Calu3 (cell line): ENCODE results near the gene ADAMTS17. TPM values are rescaled to one million over a fixed set of nuclear protein-coding genes. Genes with fewer than 3 reads are reported as not detected.

Experiments
- BruUV-seq: library from RNA; stranded (reverse); fragments of 400-500 nt; replicated peaks from 2 replicates; lab custom pipeline; 2021; lab: Mats Ljungman, UMichigan
- CTCF ChIA-PET: fragments of 300-600 bp; sonication (Branson Sonifier 250); formaldehyde crosslinking; loops from one replicate; lab custom pipeline; 2022; ENCODE audit warnings: antibody characterized with exemption; lab: Charles Lee
- DNase-seq: peaks from one replicate; pipeline ENCODE4 v3.0.0; 2022
- H3K27ac Mint-ChIP-seq: one replicate; pipeline ENCODE4 v1.8.0; 2022; ENCODE audit warnings: mixed read lengths; ENCODE audit not compliant: unreplicated experiment
- H3K27me3 Mint-ChIP-seq: one replicate; pipeline ENCODE4 v1.8.0; 2022; ENCODE audit warnings: mixed read lengths; ENCODE audit not compliant: unreplicated experiment
- H3K36me3 Mint-ChIP-seq: one replicate; pipeline ENCODE4 v1.8.0; 2022; ENCODE audit warnings: mild to moderate bottlenecking, moderate library complexity, mixed read lengths; ENCODE audit not compliant: insufficient read depth, unreplicated experiment
- H3K4me1 Mint-ChIP-seq: one replicate; pipeline ENCODE4 v1.8.0; 2022; ENCODE audit warnings: mild to moderate bottlenecking, low read depth, mixed read lengths; ENCODE audit not compliant: unreplicated experiment
- H3K4me3 Mint-ChIP-seq: one replicate; pipeline ENCODE4 v1.8.0; 2022; ENCODE audit warnings: mild to moderate bottlenecking, low read depth, moderate library complexity, mixed read lengths; ENCODE audit not compliant: unreplicated experiment
- H3K9me3 Mint-ChIP-seq: one replicate; pipeline ENCODE4 v1.8.0; 2022; ENCODE audit warnings: low read depth, mixed read lengths; ENCODE audit not compliant: unreplicated experiment
- CTCF ChIP-seq: fragments of 200-600 bp; IDR thresholded peaks from one replicate; pipeline ENCODE4 v1.8.0; 2022; ENCODE audit warnings: antibody characterized with exemption; ENCODE audit not compliant: unreplicated experiment
- intact Hi-C: fragments of 100-400 bp; cut with micrococcal nuclease; formaldehyde crosslinking; loops from one replicate; pipeline ENCODE4 v1.10.0; 2022; ENCODE audit not compliant: unreplicated experiment
- total RNA-seq: library from RNA; stranded (reverse); gene quantifications from 2 replicates; pipeline ENCODE4 v1.2.3, GENCODE V29; 2022

Gene ADAMTS17
- total RNA-seq, 1 experiment from 2014 or later: 3.5 TPM

GRCh38 chr15:100307241-100308212, 34.2 kb downstream of the ADAMTS17 start:
- no peak for TF ChIP-seq CTCF
- H3K36me3 Mint-ChIP-seq: no peaks in the 10 kb centered on the region
- H3K9me3 Mint-ChIP-seq: peaks cover 5% of the 10 kb centered on the region
- no peaks in the 10 kb centered on the region for H3K27me3 Mint-ChIP-seq
- intact Hi-C loops: no loop called here
- no peak overlapping the region for H3K4me3 Mint-ChIP-seq
- no peaks in the 10 kb centered on the region for H3K4me1 Mint-ChIP-seq
- no peak overlapping the region for H3K27ac Mint-ChIP-seq
- DNase-seq: no peak
- no TSS peak for BruUV-seq
- CTCF ChIA-PET: no interaction called here

- Mint-ChIP-seq H3K4me3 (no peak overlapping the region), H3K27ac (no peak overlapping the region), H3K4me1 (no peaks in the 10 kb centered on the region), H3K27me3 (no peaks in the 10 kb centered on the region), H3K36me3 (no peaks in the 10 kb centered on the region), H3K9me3 (peaks cover 5% of the 10 kb centered on the region)
- intact Hi-C loops: no loop called here
- no peak for TF ChIP-seq CTCF
- no TSS peak for BruUV-seq
- CTCF ChIA-PET: no interaction called here
- no peak for DNase-seq
These were observed 35.7 kb downstream of the ADAMTS17 start for GRCh38 chr15:100306098-100306497.

GRCh38 chr15:100301910-100302431, 39.8 kb downstream of the ADAMTS17 start:
- intact Hi-C loops: no loop called here
- H3K4me1 Mint-ChIP-seq: no peaks in the 10 kb centered on the region
- no peaks in the 10 kb centered on the region for H3K36me3 Mint-ChIP-seq
- H3K9me3 Mint-ChIP-seq: peaks cover 8% of the 10 kb centered on the region
- CTCF ChIA-PET: no interaction called here
- H3K27me3 Mint-ChIP-seq: no peaks in the 10 kb centered on the region
- no peak for TF ChIP-seq CTCF
- no peak for DNase-seq
- H3K27ac Mint-ChIP-seq: no peak overlapping the region
- no peak overlapping the region for H3K4me3 Mint-ChIP-seq
- no TSS peak for BruUV-seq

GRCh38 chr15:100298257-100298656, 43.5 kb downstream of the ADAMTS17 start:
- intact Hi-C loops: no loop called here
- TF ChIP-seq CTCF: no peak
- peaks cover 12% of the 10 kb centered on the region for H3K9me3 Mint-ChIP-seq
- no peak overlapping the region for H3K27ac Mint-ChIP-seq
- H3K36me3 Mint-ChIP-seq: no peaks in the 10 kb centered on the region
- DNase-seq: no peak
- no TSS peak for BruUV-seq
- H3K27me3 Mint-ChIP-seq: no peaks in the 10 kb centered on the region
- H3K4me1 Mint-ChIP-seq: no peaks in the 10 kb centered on the region
- CTCF ChIA-PET: no interaction called here
- no peak overlapping the region for H3K4me3 Mint-ChIP-seq
